GM23338 (cell line): Measurements from ENCODE around the gene SMC5.

Experiments used
- EZH2 ChIP-seq: fragments of 200-600 bp; sonication (generic); IDR thresholded peaks from one replicate; pipeline ENCODE4 v1.8.0; 2017; ENCODE audit warnings: antibody characterized with exemption, mild to moderate bottlenecking, low read depth; ENCODE audit not compliant: unreplicated experiment
- EZH2phosphoT487 ChIP-seq: fragments of 200-600 bp; sonication (generic); IDR thresholded peaks from one replicate; pipeline ENCODE4 v1.8.1; 2018; ENCODE audit warnings: antibody characterized with exemption; ENCODE audit not compliant: unreplicated experiment
- JUNB ChIP-seq: IDR thresholded peaks from one replicate; pipeline ENCODE4 v1.6.1; 2016; ENCODE audit warnings: antibody characterized with exemption; ENCODE audit not compliant: unreplicated experiment
- POLR2AphosphoS5 ChIP-seq: IDR thresholded peaks from 2 replicates; pipeline ENCODE4 v1.6.1; 2016; ENCODE audit warnings: antibody characterized with exemption, low read depth
- STAT1 ChIP-seq: IDR thresholded peaks from one replicate; pipeline ENCODE4 v1.6.1; 2016; ENCODE audit warnings: antibody characterized with exemption; ENCODE audit not compliant: unreplicated experiment
- TF ChIP-seq, protein P1 (sequence below), 2 experiments: fragments of 200-600 bp in 1 of 2; sonication (generic) in 1 of 2; conservative IDR thresholded peaks; 2 replicates each; pipeline versions ENCODE4 v1.5.1 to v1.6.1; 2016 to 2017; ENCODE audit warnings: antibody characterized with exemption in 2 of 2, low read depth in 2 of 2, mild to moderate bottlenecking in 2 of 2, moderate library complexity in 1 of 2
- TF ChIP-seq, protein P2 (sequence below): IDR thresholded peaks from one replicate; pipeline ENCODE4 v1.6.1; 2018; ENCODE audit warnings: antibody characterized with exemption; ENCODE audit not compliant: unreplicated experiment
- TF ChIP-seq, protein P3 (sequence below): IDR thresholded peaks from 2 replicates; pipeline ENCODE4 v1.6.1; 2016; ENCODE audit warnings: antibody characterized with exemption

DNA sequence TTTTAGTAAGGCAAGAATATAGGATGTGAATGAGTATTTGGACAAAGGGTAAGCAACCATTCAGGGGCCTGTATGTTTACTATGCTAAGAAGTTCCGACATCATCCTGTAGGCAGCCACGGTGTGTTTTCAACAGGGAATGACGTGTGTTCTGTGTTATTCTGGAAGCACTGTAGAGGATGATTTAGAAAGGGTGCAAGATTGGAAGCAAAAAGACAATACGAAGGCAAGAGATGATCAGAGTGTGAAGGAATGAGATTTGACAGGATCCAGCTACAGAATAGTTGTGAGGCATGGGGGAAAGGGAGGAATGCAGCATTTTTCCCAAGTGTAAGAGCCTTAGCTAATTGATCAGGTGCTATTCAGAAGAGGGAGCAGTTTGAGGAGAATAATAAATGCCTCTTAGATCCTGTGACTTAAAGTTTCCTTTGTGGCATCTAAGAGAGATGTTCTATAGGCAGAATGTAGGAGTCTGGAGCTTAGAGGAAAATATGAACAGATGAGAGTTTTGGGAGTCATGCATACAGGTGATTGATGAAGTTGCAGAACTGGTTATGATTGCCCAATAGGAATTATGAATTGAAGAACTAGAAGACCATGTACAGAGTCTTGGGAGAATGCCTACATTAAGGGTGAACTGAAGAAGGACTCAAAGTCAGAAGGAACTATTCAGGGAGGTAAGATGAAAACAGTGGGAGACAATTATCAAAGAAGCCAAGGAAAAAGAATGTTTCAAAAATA, 2.5 kb downstream of the SMC5 start:
- TF ChIP-seq STAT1 (no peak), POLR2AphosphoS5 (no peak), EZH2 (no peak), EZH2phosphoT487 (no peak), JUNB (no peak)
- TF ChIP-seq, protein P1, sequence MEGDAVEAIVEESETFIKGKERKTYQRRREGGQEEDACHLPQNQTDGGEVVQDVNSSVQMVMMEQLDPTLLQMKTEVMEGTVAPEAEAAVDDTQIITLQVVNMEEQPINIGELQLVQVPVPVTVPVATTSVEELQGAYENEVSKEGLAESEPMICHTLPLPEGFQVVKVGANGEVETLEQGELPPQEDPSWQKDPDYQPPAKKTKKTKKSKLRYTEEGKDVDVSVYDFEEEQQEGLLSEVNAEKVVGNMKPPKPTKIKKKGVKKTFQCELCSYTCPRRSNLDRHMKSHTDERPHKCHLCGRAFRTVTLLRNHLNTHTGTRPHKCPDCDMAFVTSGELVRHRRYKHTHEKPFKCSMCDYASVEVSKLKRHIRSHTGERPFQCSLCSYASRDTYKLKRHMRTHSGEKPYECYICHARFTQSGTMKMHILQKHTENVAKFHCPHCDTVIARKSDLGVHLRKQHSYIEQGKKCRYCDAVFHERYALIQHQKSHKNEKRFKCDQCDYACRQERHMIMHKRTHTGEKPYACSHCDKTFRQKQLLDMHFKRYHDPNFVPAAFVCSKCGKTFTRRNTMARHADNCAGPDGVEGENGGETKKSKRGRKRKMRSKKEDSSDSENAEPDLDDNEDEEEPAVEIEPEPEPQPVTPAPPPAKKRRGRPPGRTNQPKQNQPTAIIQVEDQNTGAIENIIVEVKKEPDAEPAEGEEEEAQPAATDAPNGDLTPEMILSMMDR (conservative IDR thresholded peaks at IDR 0.05; ENCODE audit: low read depth in 2 of 2) = no peak
- TF ChIP-seq, protein P2, sequence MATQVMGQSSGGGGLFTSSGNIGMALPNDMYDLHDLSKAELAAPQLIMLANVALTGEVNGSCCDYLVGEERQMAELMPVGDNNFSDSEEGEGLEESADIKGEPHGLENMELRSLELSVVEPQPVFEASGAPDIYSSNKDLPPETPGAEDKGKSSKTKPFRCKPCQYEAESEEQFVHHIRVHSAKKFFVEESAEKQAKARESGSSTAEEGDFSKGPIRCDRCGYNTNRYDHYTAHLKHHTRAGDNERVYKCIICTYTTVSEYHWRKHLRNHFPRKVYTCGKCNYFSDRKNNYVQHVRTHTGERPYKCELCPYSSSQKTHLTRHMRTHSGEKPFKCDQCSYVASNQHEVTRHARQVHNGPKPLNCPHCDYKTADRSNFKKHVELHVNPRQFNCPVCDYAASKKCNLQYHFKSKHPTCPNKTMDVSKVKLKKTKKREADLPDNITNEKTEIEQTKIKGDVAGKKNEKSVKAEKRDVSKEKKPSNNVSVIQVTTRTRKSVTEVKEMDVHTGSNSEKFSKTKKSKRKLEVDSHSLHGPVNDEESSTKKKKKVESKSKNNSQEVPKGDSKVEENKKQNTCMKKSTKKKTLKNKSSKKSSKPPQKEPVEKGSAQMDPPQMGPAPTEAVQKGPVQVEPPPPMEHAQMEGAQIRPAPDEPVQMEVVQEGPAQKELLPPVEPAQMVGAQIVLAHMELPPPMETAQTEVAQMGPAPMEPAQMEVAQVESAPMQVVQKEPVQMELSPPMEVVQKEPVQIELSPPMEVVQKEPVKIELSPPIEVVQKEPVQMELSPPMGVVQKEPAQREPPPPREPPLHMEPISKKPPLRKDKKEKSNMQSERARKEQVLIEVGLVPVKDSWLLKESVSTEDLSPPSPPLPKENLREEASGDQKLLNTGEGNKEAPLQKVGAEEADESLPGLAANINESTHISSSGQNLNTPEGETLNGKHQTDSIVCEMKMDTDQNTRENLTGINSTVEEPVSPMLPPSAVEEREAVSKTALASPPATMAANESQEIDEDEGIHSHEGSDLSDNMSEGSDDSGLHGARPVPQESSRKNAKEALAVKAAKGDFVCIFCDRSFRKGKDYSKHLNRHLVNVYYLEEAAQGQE = no peak
- TF ChIP-seq, protein P3, sequence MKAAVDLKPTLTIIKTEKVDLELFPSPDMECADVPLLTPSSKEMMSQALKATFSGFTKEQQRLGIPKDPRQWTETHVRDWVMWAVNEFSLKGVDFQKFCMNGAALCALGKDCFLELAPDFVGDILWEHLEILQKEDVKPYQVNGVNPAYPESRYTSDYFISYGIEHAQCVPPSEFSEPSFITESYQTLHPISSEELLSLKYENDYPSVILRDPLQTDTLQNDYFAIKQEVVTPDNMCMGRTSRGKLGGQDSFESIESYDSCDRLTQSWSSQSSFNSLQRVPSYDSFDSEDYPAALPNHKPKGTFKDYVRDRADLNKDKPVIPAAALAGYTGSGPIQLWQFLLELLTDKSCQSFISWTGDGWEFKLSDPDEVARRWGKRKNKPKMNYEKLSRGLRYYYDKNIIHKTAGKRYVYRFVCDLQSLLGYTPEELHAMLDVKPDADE = no peak
